GM19240 (cell line): Measurements from ENCODE around the gene TXNIP.
A peak's percentile ranks its signal among the peaks of the same experiment; 100 is the strongest.

Experiments
- DNase-seq: peaks from one replicate; pipeline ENCODE4 v3.0.0; 2011; ENCODE audit warnings: low spot score; ENCODE audit not compliant: insufficient read length

The TXNIP gene

DNA sequence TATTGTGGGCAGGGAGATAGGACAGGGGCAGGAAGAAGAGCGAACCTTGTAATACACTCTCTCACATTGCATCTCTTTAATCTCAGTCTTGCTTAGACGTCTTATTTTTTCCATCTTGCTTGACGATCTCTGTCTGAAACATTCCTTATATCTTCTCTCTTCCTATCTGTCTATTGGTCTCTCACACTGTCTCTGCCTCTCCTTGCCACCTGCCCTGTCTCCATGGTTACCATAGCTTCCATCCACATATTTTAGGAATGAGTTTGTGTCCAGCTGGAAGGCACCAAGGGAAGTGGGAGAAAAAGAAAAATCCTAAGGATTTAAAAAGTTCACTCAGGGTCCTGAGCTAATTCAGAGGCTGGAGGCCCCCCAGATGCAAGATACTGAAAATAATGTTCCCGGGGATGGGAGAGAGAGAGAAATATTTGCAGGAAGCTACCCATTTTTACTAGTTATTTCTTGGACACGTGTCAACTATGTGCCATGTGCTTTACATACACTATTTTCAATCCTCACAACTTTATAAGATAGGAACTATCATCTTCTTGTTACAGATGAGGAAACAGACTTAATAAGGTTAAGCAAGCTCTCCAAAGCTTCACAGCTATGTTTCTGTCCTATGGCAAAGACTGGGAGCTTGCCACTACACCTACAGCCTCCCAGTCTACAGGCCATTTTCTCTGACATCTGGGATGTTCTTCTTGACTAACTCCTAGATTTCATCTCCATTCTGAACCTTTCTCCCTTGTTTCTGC lies 32.9 kb downstream of the TXNIP start:
- DNase-seq: no peak

DNA sequence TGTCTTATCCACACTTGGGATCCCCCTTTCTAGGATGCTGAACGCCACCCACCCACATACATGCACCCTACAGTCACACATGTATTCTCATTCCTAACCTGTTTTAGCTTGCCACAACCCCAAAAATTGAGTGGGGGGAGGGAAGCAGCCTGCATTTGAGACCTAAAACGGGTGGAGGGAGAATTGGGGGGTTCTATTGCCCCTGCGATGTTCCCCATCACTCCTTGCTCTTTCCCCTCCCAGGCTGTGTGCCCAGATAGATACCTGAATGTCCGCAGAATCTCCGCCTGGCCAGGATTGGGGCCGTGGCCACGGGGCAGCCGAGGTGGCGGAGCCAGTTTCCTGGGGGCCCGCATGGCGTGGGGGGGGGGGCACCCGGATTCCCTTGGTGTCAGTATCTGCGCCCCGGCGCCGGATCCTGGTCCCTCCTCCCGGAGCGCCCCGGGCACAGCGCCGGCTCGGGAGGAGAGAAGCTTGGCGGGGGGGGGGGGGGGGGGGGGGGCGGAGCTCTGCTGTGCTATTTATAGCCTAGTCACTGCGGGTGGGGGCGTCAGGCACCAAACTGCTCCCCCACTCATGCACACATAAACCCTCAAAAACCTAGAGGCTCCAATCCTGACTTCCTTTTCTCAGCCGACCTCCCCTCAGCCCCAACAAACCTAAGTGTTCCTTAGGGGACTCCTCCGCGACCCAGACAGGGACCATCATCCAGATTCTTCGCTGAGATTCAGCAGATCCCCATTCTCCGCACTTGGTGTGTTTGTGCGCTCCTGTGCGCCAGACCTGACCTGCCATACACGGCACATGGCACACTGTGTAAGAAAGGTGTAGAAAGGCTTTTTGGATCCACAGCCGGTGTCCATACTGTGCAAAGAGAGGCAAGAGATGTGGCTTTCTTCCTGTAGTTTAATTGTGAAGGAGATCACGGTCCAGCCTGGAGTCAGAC lies 33.9 kb downstream of the TXNIP start:
- DNase-seq: no peak

DNA sequence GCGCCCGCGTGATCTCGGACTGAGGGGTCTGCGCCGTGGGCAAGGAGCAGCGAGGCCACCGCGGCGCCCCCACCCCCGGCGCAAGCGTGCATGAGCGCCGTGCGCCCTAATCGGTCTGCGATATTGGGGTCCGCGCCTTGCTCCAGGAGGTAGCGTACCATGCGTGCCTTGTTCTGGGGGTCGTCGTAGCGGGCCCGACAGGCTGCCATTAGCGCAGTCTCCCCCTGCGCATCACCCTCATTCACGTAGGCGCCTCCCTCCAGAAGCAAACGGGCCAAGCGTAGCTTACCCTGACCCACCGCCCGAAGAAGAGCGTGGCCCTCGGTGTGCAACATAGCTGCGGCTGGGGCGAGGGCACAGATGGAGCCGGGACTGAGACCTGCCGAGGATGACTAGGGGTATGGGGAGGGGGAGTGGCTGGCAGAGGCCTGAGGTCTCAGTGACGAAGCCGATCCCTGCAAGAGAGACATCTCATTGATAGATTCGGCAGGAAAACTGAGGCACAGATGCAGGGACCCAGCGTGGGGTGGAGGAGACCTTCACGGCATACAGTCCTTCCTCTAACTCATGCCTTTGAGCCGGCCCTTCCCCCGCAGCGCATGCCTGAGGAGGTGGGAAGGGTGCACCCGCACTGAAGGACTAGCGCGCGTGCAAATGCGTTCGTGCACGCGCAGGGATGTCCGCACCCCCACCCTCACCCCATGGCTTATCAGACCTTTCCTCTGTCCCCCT lies 34.8 kb downstream of the TXNIP start:
- DNase-seq: no peak

GRCh38 chr1:145961109-145961424 lies 35.3 kb downstream of the TXNIP start:
- no peak for DNase-seq

DNA sequence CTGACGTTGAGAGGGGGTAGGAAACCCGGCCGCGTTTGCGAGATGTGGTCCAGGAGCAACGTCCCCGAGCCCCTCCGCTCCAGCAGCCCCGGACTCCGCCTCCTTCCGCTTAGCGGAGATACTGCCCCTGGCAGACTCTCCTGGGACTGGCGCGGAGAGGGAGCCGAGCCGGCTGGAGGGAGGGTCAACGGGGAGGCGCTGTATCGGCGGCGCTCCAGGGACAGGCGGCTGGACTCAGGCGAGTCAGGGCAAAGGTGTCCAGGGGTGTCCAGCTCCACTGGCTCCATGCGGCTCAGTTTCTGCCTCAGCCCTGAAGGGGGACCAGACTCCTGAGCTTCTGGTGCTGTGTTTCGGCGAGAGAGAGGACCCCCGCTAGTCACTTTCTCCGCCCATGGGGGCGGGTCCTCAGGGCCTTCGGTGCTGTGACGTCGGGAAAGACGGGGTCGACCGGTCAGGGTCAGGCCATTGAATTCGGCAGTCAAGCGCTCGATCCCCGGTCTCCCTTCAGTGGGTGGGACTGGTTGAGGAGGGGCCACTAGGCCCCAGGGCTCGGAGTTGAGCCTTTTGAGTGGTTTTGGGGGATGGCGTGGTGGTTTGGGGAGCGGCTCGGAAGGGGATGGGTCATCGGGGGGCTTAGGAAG lies 35.8 kb downstream of the TXNIP start:
- DNase-seq: no peak

GRCh38 chr1:145959957-145960467 lies 36.4 kb downstream of the TXNIP start:
- DNase-seq: no peak

GRCh38 chr1:145959333-145959732 lies 37.0 kb downstream of the TXNIP start:
- DNase-seq: no peak

GRCh38 chr1:145958734-145959133 lies 37.6 kb downstream of the TXNIP start:
- DNase-seq: no peak

GRCh38 chr1:145957443-145958319 lies 38.7 kb downstream of the TXNIP start, which contains the start of gene LIX1L:
TSS of gene LIX1L (minus strand) at chr1:145958017. CDS start at chr1:145957927, 90 bp downstream.
- peak; percentile 86 for DNase-seq

DNA sequence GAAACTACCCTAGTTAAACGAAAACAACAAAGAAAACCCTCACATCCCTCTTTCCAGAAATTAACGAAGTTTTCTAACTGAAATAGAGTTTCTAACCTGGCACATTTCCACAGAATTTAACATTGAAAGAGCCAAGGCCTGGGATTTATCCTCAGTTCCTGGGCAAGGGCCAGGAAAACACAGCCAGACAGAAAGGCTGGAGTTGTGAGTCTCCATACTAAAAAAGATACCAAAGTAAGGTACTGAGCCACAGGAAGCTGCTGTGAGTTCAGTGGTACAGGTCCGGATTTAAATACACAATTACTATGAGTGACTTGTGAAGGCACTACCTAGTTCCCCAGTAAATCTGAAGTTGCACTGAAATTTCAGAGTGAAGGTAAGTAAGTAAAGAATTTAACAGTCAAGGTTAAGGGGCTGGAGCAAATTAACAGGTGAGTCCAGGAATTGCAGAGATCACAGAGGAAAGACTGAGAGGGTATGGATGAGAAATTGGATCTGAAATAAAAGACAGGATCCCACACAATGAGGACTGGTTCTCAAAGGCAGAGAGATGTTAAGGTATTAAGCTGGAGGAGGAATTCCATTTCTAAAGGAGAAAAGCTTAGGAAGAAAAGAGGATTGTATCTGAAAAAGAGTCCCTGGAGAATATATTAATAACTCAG lies 39.5 kb downstream of the TXNIP start:
- no peak for DNase-seq

- no peak for DNase-seq
Measured at GRCh38 chr1:145956361-145956760, 40.0 kb downstream of the TXNIP start.

GRCh38 chr1:145955436-145955835 lies 40.9 kb downstream of the TXNIP start:
- DNase-seq: no peak

DNA sequence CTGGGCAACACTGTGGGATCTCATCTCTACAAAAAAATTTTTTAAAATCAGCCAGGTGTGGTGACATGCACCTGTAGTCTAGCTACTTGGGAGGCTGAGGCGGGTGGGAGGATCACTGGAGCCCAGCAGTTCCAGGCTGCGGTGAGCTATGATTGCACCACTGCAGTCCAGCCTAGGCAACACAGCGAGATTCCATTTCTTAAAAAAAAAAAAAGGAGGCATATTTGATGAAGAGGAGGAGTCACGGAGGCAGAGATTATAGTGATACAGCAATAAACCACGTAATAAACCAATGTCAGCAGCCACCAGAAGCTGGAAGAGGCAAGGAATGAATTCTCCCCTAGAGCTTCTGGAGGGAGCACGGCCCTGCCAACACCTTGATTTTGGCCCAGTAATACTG lies 42.5 kb downstream of the TXNIP start:
- no peak for DNase-seq

GRCh38 chr1:145952903-145953302 lies 43.5 kb downstream of the TXNIP start:
- no peak for DNase-seq

- DNase-seq: no peak
Measured at GRCh38 chr1:145951526-145951925, 44.9 kb downstream of the TXNIP start.

DNA sequence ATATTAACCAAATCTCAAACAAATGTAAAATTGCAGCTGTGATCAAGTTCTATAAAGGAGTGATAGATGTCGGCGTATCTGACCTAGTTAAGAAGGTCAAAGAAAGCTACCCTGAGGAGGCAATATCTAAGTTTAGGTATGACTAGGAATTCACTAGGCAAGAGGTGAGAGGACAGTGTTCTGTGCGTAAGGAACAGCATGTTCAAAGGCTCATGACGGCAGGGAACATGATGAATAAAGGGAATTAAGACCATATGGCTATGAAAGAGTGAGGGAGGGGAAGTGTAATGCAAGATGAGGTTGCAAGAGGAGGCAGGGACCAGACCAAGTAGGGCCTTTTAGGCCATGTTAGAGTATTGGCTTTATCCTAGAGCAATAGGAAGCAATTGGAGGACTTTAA lies 47.2 kb downstream of the TXNIP start:
- DNase-seq: no peak

DNA sequence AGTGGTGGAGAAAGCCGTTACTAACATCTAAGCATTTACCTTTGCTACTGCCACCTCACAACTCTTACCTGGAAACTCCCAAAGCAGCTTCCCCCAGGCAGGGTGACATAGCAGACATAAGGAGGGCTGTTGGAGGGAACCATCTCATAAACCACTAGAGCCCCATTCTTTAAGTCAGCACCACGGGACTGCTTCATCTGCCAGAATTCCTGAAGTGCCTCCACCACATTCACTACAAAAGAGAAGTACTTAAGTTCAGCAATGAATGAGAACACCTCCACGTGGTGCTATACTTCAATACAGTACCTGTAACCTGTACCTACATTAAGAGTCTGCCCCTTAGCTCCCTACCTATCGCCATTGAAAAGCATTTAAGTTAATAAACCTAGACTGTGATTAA lies 48.8 kb downstream of the TXNIP start:
- no peak for DNase-seq

GRCh38 chr1:145946477-145946986 lies 49.8 kb downstream of the TXNIP start:
- DNase-seq: no peak

GRCh38 chr1:145944532-145944931 lies 51.8 kb downstream of the TXNIP start:
- DNase-seq: no peak
